ENCODE data around the gene CCNF.
"Not testable (repeated sequence)": the region's sequence is repeated elsewhere in the genome, so short reads cannot be mapped to it uniquely, and the experiment has no call there.

Gene CCNF

DNA sequence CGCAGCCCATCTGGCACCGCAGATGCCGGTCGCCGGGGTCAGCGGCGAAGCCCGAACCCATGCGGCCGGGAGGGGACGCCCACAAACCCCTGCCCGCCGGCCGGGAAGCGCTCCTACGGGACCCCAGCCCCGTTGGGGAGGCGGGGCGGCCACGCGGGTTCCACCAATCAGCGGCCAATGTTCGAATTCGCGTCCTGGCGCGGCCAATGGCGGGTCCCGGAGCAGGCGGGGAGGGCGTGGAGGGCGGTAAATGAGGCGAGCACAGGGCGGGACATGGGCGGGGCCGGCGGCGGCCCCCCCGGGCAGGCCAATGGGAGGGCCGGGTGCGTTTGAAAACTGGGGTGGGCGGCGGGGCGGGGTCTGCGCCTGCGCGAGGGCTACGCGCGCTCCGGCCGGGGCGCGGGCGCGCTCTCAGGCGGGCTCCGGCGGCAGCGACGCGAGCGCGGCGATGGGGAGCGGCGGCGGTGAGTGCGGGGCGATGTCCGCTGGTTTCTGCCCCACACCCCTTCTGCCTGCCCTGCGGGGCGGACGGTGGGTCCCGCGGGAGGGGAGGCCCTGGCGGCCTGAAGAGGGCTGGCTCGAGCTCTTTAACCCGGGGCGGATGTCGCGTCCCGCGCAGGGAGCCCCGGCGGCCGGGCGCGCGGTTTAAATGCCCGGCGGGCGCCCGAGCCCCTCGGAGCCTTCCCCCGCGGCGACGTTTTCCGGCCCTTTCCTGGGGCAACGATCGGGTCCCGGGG, at the start of gene CCNF:
CCNF (plus strand) TSS at position 414 of the 737 bp plus-strand sequence; CDS start at position 449, 35 bp downstream.
- H3K36me3 ChIP-seq = peaks cover 37% of the 10 kb centered on the region
- H3K27me3 ChIP-seq (ENCODE audit: insufficient read depth, low read depth, severe bottlenecking) = no peaks in the 10 kb centered on the region
- H3K27ac ChIP-seq = peak within 1 kb of the TSS; percentile 99
- DNase-seq = peak; percentile 99
- TF ChIP-seq, protein P1, sequence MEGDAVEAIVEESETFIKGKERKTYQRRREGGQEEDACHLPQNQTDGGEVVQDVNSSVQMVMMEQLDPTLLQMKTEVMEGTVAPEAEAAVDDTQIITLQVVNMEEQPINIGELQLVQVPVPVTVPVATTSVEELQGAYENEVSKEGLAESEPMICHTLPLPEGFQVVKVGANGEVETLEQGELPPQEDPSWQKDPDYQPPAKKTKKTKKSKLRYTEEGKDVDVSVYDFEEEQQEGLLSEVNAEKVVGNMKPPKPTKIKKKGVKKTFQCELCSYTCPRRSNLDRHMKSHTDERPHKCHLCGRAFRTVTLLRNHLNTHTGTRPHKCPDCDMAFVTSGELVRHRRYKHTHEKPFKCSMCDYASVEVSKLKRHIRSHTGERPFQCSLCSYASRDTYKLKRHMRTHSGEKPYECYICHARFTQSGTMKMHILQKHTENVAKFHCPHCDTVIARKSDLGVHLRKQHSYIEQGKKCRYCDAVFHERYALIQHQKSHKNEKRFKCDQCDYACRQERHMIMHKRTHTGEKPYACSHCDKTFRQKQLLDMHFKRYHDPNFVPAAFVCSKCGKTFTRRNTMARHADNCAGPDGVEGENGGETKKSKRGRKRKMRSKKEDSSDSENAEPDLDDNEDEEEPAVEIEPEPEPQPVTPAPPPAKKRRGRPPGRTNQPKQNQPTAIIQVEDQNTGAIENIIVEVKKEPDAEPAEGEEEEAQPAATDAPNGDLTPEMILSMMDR (IDR thresholded peaks at IDR 0.05; ENCODE audit: low read depth, low read length) = 0 out of 2 replicates have a peak, but pooled peaks have one; percentile 6
- H3K4me3 ChIP-seq (ENCODE audit: low read depth, low read length) = peak within 1 kb of the TSS; percentile 95
- H3K9me3 ChIP-seq (ENCODE audit: severe bottlenecking) = no peaks in the 10 kb centered on the region

DNA sequence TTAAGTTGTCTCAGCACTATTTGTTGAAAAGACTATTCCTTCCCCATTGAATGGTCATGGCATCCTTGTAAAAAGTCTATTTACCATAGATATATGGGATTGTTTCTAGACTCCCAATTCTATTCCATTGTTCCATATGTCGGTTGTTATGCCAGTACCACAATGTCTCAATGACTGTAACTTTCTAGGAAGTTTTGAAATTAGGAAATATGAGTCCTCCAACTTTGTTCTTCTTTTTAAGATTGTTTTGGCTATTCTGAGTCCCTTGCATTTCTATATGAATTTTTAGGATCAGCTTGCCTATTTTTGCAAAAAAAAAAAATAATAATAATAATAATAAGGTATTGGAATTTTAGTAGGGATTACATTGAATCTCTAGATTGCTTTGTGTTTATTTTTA, 45.7 kb upstream of the CCNF start:
- H3K27me3 ChIP-seq (ENCODE audit: insufficient read depth, low read depth, severe bottlenecking) = no peaks in the 10 kb centered on the region
- DNase-seq = no peak
- no peaks in the 10 kb centered on the region for H3K36me3 ChIP-seq
- TF ChIP-seq, protein P1 (IDR thresholded peaks at IDR 0.05; ENCODE audit: low read depth, low read length) = no peak
- H3K27ac ChIP-seq = no peak overlapping the region
- H3K9me3 ChIP-seq (ENCODE audit: severe bottlenecking) = no peaks in the 10 kb centered on the region
- H3K4me3 ChIP-seq (ENCODE audit: low read depth, low read length) = no peak overlapping the region

GRCh38 chr16:2384426-2384825, 44.8 kb upstream of the CCNF start:
- Histone ChIP-seq H3K9me3 (ENCODE audit: severe bottlenecking) (peaks cover 6% of the 10 kb centered on the region), H3K27me3 (ENCODE audit: insufficient read depth, low read depth, severe bottlenecking) (no peaks in the 10 kb centered on the region), H3K4me3 (ENCODE audit: low read depth, low read length) (no peak overlapping the region), H3K36me3 (no peaks in the 10 kb centered on the region), H3K27ac (no peak overlapping the region)
- no peak for DNase-seq
- TF ChIP-seq, protein P1 (IDR thresholded peaks at IDR 0.05; ENCODE audit: low read depth, low read length) = no peak

DNA sequence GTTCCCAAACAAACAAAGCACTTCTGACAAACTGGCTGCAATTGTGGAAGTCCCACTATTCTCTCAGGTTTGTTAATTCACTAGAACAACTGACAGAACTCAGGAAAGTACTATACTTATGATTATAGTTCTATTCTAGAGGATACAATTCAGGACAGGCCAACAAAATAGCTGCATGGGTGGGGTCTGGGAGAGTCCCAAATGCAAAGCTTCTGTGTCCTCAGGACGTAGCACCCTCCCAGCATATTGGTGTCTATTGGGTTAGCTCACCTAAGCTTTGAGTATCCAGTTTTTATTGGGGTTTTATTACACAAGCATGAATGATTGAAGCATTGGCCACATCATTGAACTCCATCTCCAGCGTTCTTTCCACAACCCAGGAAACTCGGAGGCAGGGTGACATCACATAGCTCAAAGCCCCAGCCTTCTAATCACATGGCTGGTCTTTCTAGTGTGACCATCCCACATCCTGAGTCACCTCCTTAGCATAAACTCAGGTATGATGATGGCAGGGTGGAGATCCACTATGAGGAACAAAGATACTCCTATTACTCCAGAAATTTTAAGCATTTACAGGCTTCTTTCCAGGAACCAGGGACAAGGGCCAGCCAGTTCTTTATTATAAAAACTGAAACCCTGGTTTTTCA, 43.9 kb upstream of the CCNF start:
- Histone ChIP-seq H3K27ac (no peak overlapping the region), H3K36me3 (no peaks in the 10 kb centered on the region), H3K27me3 (ENCODE audit: insufficient read depth, low read depth, severe bottlenecking) (no peaks in the 10 kb centered on the region), H3K4me3 (ENCODE audit: low read depth, low read length) (no peak overlapping the region), H3K9me3 (ENCODE audit: severe bottlenecking) (peaks cover 7% of the 10 kb centered on the region)
- DNase-seq = no peak
- TF ChIP-seq, protein P1 (IDR thresholded peaks at IDR 0.05; ENCODE audit: low read depth, low read length) = no peak

DNA sequence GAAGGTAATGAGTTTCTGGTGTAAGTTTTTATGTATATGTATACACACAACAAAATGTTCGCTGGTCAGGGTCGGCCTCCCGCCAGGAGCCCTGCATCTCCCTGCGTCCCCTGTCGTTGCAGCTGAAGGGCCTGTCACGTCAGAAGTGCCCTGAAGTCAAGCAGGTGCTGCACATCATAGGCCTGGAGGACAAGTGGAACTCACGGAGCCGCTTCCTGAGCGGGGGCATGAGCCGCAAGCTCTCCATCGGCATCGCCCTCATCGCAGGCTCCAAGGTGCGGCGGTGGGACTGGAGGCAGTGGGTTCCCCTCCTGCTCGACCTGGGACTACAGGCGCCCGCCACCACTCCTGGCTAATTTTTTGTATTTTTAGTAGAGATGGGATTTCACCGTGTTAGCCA, 43.3 kb upstream of the CCNF start:
- not testable (repeated sequence) for H3K27ac ChIP-seq; H3K4me3 ChIP-seq (ENCODE audit: low read depth, low read length); H3K36me3 ChIP-seq; DNase-seq; H3K27me3 ChIP-seq (ENCODE audit: insufficient read depth, low read depth, severe bottlenecking); H3K9me3 ChIP-seq (ENCODE audit: severe bottlenecking)

GRCh38 chr16:2386990-2387389, 42.3 kb upstream of the CCNF start:
- no peak overlapping the region for H3K27ac ChIP-seq
- DNase-seq = peak; percentile 25
- H3K9me3 ChIP-seq (ENCODE audit: severe bottlenecking) = peaks cover 7% of the 10 kb centered on the region
- H3K4me3 ChIP-seq (ENCODE audit: low read depth, low read length) = no peak overlapping the region
- TF ChIP-seq, protein P1 (IDR thresholded peaks at IDR 0.05; ENCODE audit: low read depth, low read length) = peak; percentile 57
- H3K27me3 ChIP-seq (ENCODE audit: insufficient read depth, low read depth, severe bottlenecking) = no peaks in the 10 kb centered on the region
- no peaks in the 10 kb centered on the region for H3K36me3 ChIP-seq

All from WERI-Rb-1 (cell line).